NCI-H524 treated with DMSO at 0.1 percent for 48 hours (cell line): Measurements from ENCODE around the gene PRKAR1B.

Source experiments
- DNase-seq: peaks from one replicate; lab custom pipeline; 2025; lab: John Stamatoyannopoulos, UW

Gene PRKAR1B

DNA sequence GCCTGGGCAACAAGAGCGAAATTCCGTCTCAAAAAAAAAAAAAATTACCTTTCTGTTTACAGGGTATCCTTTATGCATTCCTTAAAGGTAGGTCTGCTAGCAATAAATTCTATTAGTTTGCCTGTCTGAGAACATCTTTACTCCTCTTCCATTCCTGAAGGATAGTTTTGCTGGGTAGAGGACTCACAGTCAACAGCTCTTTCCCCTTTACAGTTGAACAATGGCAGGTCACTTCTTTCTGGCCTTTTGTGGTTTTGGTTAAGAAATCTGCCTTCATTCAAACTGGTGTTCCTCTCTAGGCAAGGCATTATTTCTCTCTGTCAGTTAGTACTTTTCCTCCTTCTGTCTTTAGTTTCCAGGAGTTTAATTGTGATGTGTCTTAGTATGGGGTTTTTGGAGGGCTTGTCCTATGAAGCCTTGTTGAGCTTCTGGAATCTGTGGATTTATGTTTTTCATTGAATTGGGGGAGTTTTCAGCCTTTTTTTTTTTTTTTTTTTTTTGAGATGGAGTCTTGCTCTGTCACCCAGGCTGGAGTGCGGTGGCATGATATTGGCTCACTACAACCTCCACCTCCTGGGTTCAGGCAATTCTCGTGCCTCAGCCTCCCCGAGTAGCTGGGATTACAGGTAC lies 5.3 kb downstream of the PRKAR1B start:
- no peak for DNase-seq

DNA sequence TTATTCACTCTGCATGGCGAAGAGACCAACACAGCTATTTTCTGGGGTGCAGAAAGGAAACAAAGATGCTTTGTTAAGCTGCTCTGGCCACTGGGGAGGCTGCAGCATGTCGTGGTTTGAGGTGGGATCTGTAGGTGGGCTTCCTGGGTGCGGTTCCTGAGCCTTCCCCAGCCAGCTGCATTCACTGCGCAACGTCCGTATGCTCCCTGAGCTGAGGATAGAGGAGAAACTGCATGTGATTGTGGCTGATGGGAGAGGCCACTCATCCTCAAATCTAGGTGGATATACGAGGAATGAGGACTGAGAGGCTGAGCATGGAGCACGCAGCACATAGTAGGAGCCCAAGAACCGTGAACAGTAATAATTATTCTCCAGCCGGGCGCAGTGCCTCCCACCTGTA lies 10.4 kb downstream of the PRKAR1B start:
- no peak for DNase-seq

DNA sequence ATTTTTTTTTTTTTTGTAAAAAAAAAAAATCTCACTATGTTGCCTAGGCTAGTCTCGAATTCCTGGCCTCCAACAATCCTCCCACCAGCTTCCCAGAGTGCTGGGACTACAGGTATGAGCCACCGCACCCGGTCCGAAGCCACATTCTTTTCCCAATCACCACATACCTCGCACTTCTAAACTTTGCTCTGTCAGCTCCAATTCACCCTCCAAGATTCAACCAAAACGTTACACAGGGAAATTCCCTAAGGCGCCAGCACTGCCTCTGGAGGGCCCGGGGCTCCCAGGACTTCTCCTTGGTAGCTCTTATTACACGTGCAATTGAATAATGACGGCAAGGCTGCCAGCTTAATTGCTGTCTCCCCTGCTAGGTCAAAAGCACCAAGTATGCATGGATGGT lies 10.9 kb downstream of the PRKAR1B start:
- DNase-seq = no peak

DNA sequence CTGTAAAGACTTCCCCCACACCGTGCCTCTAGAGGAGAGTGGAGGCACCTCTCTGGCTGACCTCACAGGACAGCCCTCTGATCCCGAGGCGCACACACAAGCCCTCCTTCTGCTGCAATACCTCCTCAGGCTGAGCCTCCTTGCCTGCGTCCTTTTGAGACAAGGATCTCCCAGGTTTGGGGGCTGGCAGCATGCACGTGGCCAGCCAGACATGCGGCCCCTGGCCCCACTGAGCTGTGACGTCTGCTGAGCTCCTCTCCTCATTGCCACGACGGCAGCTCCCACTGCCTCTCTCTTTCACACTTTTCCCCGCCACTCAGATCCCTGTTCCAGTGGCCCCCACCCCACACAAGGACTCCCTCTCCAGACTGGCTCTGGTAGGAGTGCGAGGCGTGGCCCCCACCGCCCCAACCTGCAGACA lies 12.8 kb downstream of the PRKAR1B start:
- DNase-seq = no peak

DNA sequence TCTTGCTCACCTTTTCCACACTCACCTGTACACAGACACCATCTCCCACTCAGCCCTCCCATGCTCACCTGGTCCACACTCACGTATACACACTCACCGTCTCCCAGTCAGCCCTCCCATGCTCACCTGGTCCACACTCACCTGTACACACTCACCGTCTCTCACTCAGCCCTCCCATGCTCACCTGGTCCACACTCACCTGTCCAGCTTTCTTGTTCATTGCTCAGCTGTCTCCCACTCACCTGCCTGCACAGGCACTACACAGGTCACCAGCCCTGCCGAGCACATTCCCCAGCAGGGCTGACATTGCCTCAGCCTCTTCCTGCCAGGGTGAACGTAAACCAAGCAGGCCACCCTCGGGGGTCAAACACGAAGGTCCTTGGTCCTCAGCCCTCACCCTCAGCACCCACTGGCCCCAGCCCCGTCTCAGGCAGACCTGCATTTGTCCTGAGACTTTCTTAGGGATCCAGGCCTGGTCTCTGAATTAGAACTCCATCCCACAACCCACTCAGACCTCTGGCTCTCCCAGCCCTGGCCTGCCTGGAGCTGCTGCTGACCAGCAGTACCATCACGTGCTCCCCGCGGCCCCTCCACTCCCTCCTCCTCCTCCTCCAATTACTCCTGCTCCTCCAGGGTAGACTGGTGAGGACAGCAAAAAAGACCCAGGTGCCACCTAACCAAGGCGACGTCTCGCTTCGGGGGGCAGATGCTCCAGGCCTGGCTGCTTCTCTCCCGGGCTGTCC lies 13.4 kb downstream of the PRKAR1B start:
- no peak for DNase-seq

DNA sequence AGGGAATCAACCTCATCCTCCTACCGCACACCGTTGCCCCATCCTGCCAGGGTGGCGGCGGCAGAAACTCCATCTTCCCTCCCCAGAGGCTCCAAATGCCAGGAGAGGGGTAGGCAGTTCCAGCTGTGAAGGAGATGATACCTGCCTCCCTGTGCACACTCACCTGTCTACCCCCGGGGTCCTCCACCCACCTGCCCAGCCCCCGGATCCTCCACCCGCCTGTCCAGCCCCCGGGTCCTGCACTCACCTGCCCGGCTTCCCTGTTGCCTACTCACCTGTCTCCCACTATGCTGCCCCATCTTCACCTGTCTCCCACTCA lies 14.0 kb downstream of the PRKAR1B start:
- DNase-seq = no peak

DNA sequence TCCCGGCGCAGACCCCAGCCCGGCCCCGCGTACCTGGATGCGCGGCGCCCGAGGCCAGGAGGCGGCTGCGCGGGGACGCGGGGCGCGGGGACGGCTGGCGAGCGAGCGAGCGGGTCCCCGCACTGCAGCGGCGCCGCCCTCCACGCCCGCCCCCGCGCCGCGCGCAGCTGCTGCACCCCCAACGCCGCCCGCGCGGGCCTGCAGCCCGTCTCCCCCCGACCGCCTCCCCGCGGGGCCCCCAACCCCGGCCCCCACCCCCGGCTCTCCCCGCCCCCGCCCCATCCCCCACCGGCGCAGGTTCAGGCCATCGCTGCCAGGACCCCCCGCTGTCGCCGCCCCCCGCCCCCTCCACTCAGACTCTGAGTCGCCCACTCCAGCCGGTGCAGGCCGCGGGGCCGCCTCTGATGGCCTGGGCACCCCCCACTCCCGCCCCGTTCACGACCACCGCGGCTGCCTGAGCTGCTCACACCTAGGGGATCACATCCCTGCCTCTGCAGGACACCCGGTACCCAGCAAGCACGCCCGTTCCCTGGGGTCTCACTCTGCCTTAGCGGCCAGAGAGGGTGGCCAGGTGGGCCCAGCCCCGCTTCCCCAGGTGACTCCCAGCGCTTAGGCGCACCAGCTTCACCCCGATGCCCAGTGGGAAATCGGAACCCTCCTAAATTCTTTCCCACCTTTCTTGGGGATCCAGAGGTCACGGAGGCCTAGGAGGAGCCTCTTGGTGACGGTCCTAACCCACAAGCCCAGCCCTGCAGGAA lies 14.5 kb downstream of the PRKAR1B start:
- no peak for DNase-seq

DNA sequence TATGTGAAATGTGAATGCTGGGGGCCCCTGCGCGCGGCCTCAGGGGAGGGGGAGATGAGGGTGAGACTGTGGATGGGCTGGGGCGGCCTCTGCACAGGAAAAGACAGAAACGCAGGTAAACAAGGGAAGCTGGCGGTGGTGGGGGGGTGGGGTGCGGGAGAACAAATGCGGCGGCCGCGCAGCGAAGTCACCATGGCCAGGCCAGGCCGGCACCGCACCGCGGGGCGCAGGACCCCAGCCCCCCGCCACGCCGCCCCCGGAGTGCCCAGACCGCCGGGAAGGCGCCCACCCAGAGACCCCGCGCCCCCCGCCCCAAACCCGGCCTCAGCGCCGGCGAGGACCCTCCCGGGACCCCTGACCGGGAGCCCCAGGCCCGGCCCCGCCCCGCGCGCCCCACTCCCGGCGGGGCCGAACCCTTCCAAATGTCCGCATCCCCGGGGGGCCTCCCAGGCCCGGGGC lies 15.1 kb downstream of the PRKAR1B start:
- no peak for DNase-seq

DNA sequence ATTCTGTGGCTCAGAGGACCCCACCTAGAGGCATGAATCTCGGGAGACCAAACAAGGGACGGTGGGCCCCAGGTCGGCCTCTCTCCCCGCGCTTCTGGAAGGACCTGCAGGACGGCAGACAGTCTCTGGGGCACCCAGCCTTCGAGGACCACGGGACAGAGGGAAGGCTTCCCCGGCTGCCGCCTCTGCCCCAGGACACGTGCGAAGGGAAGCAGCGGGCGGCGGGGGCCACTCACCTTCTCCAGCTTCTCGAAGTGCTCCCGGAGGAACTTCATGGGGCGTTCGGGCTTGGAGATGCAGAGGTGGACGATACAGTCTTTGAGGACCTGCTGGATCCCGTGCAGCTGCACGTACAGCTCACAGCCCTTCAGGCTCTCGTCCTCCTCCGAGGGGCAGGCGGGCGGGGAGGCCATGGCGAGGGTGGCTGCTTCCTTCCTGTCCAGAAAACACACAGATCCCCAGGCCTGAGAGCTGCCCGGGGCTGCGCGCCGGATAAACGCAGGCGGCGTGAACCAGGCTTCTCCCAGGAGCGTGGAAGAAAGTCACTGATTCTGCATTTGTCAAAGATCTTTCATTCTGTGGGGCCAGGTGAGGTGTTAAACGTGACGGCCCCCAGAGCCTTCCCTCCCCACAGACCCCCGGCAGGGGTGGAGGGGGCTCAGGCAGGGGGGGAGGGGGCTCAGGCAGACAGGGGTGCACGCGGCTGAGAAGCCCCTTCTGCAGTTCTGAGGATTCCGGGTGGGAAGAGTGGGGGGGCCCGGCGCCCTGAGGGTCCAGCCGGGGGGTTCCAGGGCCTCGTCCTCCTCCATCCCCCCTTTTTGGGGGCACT lies 15.8 kb downstream of the PRKAR1B start:
- no peak for DNase-seq

DNA sequence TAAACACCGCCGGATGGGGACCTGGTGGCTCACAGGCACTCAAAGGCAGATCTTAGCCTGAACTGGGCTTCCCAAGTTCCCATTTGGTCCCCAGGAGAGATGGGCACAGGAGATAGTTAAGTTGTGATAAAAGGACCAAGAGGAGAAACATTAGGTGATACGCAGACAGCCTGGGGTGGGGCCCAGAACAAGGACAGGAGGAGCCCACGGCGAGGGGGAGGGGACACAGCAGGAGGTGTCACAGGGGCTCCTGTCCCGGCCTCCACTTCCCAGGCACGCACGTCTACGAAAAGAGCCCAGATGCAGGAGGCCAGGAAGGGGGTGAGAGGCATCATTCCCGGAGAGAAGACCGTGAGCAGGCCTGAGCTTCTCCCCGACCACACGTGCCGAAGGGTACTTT lies 16.9 kb downstream of the PRKAR1B start:
- DNase-seq = no peak

DNA sequence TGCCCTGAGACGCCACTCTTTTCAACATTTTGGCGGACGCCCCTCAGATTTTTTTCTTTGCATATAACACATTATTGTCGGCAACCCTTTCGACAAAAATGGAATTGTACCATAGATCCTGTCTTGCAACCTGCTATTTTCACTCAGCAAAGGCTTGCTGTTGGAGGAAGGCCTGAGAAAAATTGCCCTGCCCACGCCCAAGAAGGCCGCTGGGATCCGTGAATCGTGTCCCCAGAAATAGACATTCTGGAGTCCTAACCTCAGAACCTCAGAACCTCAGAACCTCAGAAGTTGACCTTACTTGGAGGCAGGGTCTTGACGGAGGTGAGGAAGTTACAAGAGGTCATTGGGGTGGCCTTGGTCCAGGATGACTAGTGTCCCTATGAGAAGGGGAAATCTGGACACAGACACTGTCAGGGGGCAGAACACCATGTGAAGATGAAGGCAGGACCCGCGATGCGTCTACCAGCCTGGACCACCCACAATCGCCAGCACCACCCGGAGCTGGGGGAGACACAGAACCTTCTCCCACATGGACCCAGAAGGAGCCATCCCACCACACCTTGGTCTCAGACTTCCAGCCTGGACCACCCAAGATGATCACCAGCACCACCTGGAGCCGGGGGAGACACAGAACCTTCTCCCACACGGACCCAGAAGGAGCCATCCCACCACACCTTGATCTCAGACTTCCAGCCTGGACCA lies 19.6 kb downstream of the PRKAR1B start:
- DNase-seq = no peak

DNA sequence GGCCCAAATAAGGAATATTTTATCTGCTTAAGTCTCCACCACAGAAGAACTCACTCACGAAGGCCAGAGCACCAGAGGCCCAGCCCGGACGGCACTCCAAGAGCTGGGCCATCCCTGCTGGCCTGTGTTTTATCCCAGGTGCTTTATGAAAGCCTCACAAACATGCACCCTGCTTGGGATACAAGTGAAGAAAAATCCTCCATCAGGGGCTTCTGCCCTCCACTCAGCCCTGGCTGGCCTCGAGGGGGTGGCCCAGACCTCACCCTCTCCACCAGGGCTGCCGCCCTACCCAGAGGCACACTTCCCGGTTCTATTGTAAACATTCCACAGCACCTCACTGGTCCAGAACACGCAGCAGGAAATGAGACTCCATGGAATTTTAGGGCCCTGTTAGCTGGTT lies 20.4 kb downstream of the PRKAR1B start:
- DNase-seq = no peak

DNA sequence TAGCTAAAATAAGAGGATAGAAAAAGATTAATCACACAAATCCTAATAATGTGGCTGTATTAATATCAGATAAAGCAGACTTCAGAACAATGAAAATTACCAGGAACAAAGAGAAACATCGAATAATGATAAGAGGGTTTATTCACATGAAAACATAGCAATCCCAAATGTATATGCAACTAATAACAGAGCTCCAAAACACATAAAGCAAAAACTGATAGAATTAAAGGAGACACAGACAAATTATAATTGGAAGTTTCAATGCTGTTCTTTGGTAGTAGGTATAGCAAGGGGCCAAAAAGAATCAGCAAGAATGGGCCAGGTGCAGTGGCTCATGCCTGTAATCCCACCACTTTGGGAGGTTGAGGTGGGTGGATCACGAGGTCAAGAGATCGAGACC lies 24.0 kb downstream of the PRKAR1B start:
- no peak for DNase-seq

DNA sequence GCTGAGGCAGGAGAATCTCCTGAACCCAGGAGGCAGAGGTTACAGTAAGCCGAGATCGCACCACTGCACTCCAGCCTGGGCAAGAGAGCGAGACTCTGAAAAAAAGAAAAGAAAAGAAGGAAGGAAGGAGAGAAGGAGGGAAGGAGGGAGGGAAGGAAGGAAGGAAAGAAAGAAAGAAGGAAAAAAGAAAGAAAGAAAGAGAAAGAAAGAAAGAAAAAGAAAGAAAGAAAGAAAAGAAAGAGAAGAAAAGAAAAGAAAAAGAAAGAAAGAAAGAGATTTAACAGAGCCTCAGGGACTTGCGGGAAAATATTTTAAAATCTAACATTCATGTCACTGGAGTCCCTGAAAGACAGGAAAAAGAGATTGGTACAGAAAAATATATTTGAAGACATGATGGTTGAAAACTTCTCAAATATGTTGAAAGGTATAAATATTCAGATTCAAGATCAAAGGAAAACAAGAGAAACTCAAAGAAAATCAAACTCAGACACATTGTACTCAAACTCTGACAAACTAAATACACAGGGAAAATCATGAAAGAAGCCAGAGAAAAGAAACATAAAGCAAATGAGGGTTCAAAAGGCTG lies 25.9 kb downstream of the PRKAR1B start:
- DNase-seq = no peak

DNA sequence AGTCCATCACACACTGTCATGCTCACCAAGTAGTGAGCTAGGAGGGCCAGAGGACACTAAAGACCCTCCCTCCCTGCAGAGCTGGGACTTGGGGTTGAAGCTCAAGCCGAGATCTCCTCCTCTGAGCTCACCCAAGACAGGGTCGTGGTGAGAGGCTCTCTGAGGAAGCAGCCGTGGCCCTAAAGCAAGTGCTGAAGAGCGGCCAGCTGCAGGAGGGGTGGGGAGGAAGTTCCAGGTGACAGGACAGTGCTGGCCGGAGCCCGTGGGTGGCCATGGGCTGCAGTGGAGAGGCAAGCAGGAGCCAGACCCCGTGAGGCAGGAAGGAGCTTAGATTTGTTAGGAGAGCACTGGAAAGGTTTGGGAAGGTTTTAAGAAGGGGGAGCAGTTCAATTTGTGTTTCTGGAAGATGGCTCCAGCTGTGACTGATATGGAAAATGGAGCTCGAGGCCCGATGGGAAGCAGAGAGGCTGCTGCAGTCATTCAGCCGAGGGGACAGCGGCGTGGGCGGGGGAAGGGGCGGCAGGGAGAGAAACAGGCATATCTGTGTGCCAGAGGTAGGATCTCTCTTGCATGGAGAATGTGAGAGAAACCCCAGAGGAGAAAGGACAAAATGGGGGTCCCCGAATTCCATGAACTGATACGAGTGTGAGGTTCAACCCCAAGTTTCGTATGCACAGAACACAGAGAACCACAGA lies 27.5 kb downstream of the PRKAR1B start:
- no peak for DNase-seq

DNA sequence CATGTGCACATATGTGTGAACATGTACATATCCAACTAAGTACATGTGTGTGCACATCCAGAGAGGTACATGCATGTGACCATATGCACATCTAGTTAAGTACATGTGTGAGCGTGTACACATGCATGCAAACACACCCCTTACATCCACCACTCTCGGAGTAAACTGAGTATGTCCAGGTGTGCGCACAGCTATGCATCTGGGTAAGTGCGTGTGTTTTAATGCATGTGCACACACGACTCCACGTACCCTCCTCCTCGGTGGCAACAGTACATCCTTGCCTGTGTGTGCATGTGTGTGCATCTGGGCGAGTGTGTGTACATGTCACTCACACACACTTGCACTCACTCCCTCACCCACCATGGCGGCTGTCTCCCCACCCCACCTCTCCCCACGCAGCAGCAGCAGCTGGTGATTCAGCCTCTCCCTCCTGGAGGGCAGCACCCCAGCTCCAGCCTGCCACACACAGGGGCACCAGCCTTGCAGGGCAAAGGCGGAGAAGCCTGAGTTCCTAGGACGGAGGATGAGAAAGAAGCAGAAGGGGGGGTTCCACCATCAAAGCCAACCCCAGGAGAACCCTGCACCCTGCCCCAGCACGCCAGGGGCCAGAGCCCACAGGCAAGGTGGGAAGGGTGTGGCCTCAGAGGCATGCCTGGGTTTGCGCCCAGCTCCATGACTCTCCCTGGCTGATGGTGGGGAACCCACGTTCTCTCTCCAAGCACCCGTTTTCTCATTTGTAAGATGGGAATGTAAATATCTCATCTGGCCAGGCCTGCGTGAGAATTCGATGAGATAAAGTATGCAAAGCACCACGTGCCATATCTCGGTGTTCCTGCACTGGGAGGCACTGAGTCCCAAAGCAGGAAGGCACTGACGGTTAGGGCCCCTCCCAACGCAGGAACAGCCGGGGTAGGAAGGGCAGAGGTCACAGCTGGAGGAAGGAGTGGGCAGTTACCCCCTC lies 28.3 kb downstream of the PRKAR1B start:
- DNase-seq = no peak

DNA sequence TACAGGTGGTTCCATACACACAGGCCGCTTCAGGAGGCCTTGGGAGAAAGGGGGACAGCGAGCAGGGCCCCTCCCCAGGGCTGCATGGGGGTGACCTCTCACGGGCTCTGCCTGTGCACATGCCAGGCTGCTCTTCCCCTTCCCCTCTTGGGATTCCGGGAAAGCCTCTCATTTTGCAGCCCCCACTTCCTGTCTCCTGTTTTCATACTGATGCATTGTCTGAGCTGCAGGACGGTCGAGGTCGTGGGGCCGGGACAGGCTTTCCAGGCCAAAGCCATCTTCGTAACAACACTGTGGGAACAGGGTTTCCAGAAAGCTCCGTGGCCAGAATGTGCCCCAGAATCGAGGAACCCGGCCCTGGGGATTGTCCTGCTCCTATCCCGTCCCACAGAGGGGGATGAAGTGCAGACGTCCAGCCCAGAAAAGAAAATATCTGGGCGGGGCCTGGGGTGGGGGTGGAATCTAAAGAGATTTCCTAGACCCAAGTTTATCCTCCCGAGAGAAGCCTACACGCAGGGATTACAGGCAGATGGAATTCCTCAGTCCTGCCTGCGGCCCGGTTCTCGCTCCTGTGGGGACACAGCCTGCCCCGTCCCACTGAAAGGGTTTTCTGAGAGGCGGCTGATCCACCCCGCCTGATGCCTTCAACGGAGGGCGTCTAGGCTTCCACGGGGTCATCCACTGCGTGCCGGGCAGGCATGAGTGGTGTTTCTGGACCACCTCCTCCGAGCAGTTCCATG lies 30.1 kb downstream of the PRKAR1B start:
- no peak for DNase-seq

DNA sequence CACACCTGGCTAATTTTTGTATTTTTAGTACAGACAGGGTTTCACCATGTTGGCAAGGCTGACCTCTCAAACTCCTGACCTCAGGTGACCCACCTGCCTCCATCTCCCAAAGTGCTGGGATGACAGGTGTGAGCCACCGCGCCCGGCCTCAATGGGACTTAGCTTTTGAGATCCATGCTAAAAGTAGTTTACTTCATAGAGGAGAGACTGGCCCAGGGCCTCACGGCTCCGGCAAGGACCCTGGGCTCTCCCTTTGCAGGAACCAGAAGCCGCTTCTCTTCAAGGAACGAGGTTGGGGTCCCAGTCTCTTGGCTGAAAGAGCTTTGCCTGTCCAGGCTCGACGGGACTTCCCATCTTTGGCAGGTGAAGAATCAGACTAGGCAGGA lies 30.7 kb downstream of the PRKAR1B start:
- no peak for DNase-seq

DNA sequence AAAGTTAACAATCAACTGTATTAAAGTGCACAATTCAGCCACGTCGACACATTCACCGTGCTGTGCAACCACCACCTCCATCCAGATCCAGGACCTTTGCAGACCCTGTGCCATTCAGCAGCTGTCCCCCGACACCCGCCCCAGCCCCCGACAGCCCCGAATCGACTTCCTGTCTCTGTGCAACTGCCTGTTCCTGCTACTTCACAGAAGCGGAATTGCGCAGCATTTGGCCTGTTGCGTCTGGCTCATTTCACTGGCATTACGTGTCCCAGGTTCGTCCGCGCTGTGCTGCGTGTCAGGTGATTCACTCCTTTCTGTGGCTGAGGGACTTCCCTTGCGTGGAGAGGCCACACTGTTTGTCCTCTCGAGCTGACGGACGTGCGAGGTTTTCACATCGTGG lies 33.8 kb downstream of the PRKAR1B start:
- no peak for DNase-seq
